DOHH2 (cell line): ENCODE data around the gene NET1.
"Not testable (repeated sequence)": the region's sequence is repeated elsewhere in the genome, so short reads cannot be mapped to it uniquely, and the experiment has no call there.

ENCODE experiments used
- H3F3A ChIP-seq: fragments of 200-600 bp; sonication (generic), shearing (Covaris generic); 2 replicates; pipeline ENCODE4 v1.6.0; 2016; ENCODE audit warnings: antibody characterized with exemption, mild to moderate bottlenecking; ENCODE audit not compliant: control insufficient read depth, insufficient read depth
- H3K27ac ChIP-seq: fragments of 200-600 bp; sonication (generic); 2 replicates; pipeline ENCODE4 v1.5.1; 2014; ENCODE audit warnings: low read depth, mild to moderate bottlenecking, low read length, moderate library complexity
- H3K27me3 ChIP-seq: fragments of 200-600 bp; sonication (generic); 2 replicates; pipeline ENCODE4 v1.6.1; 2014; ENCODE audit warnings: mild to moderate bottlenecking, low read length, mixed read lengths; ENCODE audit not compliant: control insufficient read depth
- H3K36me3 ChIP-seq: fragments of 200-600 bp; sonication (generic); 2 replicates; pipeline ENCODE4 v1.6.1; 2014; ENCODE audit warnings: mild to moderate bottlenecking, low read length, moderate library complexity, mixed read lengths; ENCODE audit not compliant: control insufficient read depth
- H3K4me1 ChIP-seq: fragments of 200-600 bp; sonication (generic); 2 replicates; pipeline ENCODE4 v1.6.1; 2014; ENCODE audit warnings: mild to moderate bottlenecking, low read length, mixed read lengths; ENCODE audit not compliant: control insufficient read depth
- H3K4me2 ChIP-seq: fragments of 200-600 bp; sonication (generic); 2 replicates; pipeline ENCODE4 v1.6.0; 2014; ENCODE audit warnings: mild to moderate bottlenecking, low read length, moderate library complexity
- H3K4me3 ChIP-seq: fragments of 200-600 bp; sonication (generic); 2 replicates; pipeline ENCODE4 v1.5.1; 2014; ENCODE audit warnings: mild to moderate bottlenecking, low read length, mixed read lengths
- H3K79me2 ChIP-seq: fragments of 200-600 bp; sonication (generic); 2 replicates; pipeline ENCODE4 v1.6.1; 2014; ENCODE audit warnings: mild to moderate bottlenecking, low read length, mixed read lengths; ENCODE audit not compliant: control insufficient read depth
- H3K9me2 ChIP-seq: fragments of 200-600 bp; sonication (generic); replicated peaks from 2 replicates; pipeline ENCODE4 v1.6.1; 2014; ENCODE audit warnings: mild to moderate bottlenecking, low read length, mixed read lengths; ENCODE audit not compliant: control insufficient read depth
- H3K9me3 ChIP-seq: fragments of 200-600 bp; sonication (generic); 2 replicates; pipeline ENCODE4 v1.6.1; 2014; ENCODE audit warnings: antibody characterized with exemption, low read length, mixed read lengths; ENCODE audit not compliant: control insufficient read depth, insufficient read depth
- H4K20me1 ChIP-seq: fragments of 200-600 bp; sonication (generic); 2 replicates; pipeline ENCODE4 v1.6.0; 2014; ENCODE audit warnings: low read depth, mild to moderate bottlenecking, antibody characterized with exemption, low read length, moderate library complexity; ENCODE audit not compliant: control insufficient read depth, insufficient read depth
- CTCF ChIP-seq: fragments of 200-600 bp; sonication (generic); IDR thresholded peaks from one replicate; pipeline ENCODE4 v1.5.1; 2014; ENCODE audit warnings: antibody characterized with exemption, mild to moderate bottlenecking, low read depth, low read length; ENCODE audit not compliant: poor library complexity, severe bottlenecking
- EZH2phosphoT487 ChIP-seq: fragments of 200-600 bp; sonication (generic); IDR thresholded peaks from 2 replicates; pipeline ENCODE4 v1.6.1; 2017; ENCODE audit warnings: borderline replicate concordance, mild to moderate bottlenecking, antibody characterized with exemption, low read length, moderate library complexity, mixed read lengths

The NET1 gene

DNA sequence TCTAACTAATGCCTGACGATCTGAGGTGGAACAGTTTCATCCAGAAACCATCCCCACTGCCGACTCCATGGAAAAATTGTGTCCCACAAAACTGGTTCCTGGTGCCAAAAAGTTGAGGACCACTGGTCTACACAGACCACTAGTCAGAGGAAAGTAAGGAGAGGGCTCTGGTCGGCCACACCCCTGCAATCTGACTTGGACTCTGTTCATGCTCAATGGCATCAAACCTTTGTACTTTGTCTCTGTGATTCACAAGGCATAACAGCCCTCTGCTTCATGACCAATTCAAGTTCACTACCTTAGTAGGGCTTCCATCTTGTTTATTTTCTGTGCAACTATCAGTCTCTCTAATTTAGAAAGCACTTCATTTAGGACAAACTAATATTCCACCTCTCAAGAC lies 9.6 kb upstream of the NET1 start:
- H3K9me3 ChIP-seq: peaks cover 4% of the 10 kb centered on the region; the same call in 1 of the 2 replicates
- peaks cover 6% of the 10 kb centered on the region for H3K27me3 ChIP-seq
- no peak for TF ChIP-seq CTCF
- TF ChIP-seq EZH2phosphoT487: no peak
- H3K4me2 ChIP-seq: no peak overlapping the region
- H4K20me1 ChIP-seq: no peaks in the 10 kb centered on the region
- no peaks in the 10 kb centered on the region for H3K9me2 ChIP-seq
- H3K4me3 ChIP-seq: no peak overlapping the region
- no peak overlapping the region for H3K27ac ChIP-seq
- no peaks in the 10 kb centered on the region for H3K79me2 ChIP-seq
- H3F3A ChIP-seq: no peaks in the 10 kb centered on the region
- H3K36me3 ChIP-seq: no peaks in the 10 kb centered on the region
- no peaks in the 10 kb centered on the region for H3K4me1 ChIP-seq

DNA sequence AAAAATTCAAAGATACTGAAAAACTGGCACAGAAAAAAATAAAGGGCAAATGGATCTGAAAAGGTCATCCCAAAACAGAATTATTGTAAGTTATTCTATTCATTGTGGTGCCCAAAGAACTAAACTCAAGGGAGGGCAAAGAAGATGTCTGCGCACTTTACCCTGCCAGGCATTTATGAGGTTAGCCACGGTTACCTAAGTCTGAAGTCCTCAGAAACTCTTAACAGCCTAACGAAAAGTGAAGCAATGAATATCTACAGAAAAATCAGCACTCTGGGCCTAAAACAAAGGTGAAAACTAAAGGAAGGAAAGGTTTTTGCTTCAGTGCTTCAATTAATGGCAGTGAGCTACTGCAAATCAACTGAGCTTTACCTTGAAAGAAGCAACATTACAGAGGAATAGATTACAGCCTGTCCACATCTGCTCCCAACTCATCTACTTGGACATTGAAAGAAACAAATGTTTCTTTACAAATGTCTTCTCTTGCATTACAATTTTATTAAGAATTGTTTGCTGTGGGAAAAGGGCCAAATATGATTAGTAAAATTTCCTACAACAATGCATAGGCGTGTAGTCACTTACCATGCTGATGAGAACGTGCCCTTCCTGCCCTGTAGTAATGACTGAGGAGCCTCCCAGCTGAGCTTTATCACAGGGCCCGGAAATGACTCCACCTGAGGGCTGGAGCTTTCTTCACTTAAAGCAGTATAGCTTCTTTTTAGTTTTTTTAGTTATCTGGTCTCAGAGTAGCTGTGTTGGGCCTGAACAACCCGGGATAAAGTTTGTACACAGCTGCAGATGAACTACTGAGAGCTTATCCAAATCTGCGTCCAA lies 7.9 kb upstream of the NET1 start, which contains the start of gene TUBAL3:
Gene TUBAL3, minus strand, starts transcription at position 621 of the 834 bp plus-strand sequence. Its CDS starts 36 bp downstream, at position 585.
- Histone ChIP-seq H3K79me2 (no peaks in the 10 kb centered on the region), H3K9me3 (peaks cover 4% of the 10 kb centered on the region; the same call in 1 of the 2 replicates), H3K4me1 (no peaks in the 10 kb centered on the region), H4K20me1 (no peaks in the 10 kb centered on the region), H3K4me2 (no peak within 1 kb of the TSS), H3F3A (no peaks in the 10 kb centered on the region), H3K27ac (no peak within 1 kb of the TSS), H3K9me2 (no peaks in the 10 kb centered on the region), H3K36me3 (no peaks in the 10 kb centered on the region), H3K4me3 (no peak within 1 kb of the TSS), H3K27me3 (peaks cover 2% of the 10 kb centered on the region; the same call in 1 of the 2 replicates)
- TF ChIP-seq CTCF: no peak
- TF ChIP-seq EZH2phosphoT487: no peak

DNA sequence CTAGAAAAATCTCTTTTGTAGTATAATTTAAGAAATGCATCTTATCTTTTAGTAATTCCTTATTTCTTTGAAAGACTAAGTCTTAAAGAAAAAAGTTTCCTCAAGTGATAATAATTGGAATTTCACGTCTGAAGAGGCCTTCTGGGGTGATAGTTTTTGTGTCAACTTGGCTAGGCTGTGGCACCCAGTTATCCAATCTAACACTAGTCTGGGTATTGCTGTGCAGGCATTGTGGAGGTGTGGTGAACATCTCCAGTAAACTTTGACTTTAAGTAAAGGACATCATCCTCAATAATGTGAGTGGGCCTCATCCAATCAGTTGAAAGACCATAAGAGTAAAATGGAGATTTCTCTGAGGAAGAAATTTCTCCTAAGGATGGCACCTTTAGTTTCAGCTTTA lies 5.4 kb upstream of the NET1 start:
- H3K9me2 ChIP-seq: no peaks in the 10 kb centered on the region
- no peaks in the 10 kb centered on the region for H3K79me2 ChIP-seq
- no peak overlapping the region for H3K4me3 ChIP-seq
- no peak overlapping the region for H3K4me2 ChIP-seq
- H3K9me3 ChIP-seq: peaks cover 15% of the 10 kb centered on the region; the same call in 1 of the 2 replicates
- H3F3A ChIP-seq: no peaks in the 10 kb centered on the region
- no peak for TF ChIP-seq EZH2phosphoT487
- no peak for TF ChIP-seq CTCF
- no peaks in the 10 kb centered on the region for H4K20me1 ChIP-seq
- peaks cover 3% of the 10 kb centered on the region; the same call in 1 of the 2 replicates for H3K27me3 ChIP-seq
- H3K4me1 ChIP-seq: peaks cover 1% of the 10 kb centered on the region
- no peaks in the 10 kb centered on the region for H3K36me3 ChIP-seq
- no peak overlapping the region for H3K27ac ChIP-seq

DNA sequence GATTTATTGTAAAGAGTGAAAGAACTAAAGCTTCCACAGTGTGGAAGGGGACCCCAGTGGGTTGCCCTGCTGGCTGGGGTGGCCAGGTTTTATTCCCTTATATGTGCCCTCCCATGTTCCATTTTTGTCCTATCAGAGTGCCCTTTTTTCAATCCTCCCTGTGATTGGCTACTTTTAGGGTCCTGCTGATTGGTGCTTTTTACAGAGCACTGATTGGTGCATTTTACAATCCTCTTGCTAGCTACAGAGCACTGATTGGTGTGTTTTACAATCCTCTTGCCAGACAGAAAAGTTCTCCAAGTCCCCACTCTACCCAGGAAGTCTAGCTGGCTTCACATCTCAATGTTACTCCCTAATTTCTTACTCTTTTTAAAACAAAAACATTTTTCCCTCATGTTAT lies 1.6 kb upstream of the NET1 start:
- H3K36me3 ChIP-seq: peaks cover 12% of the 10 kb centered on the region
- not testable (repeated sequence) for H4K20me1 ChIP-seq, H3K4me3 ChIP-seq, H3K4me2 ChIP-seq, H3K27ac ChIP-seq, H3F3A ChIP-seq, H3K9me2 ChIP-seq, H3K27me3 ChIP-seq
- H3K4me1 ChIP-seq: peaks cover 19% of the 10 kb centered on the region
- peaks cover 34% of the 10 kb centered on the region for H3K79me2 ChIP-seq
- peaks cover 15% of the 10 kb centered on the region; the same call in 1 of the 2 replicates for H3K9me3 ChIP-seq
